ENCODE data around the gene PPP6R1. TPM values are rescaled to one million over a fixed set of nuclear protein-coding genes. Genes with fewer than 3 reads are reported as not detected.

The PPP6R1 gene
- total and polyA plus RNA-seq, 2 of the 13 experiments (the other 11 are each of a cell fraction or from before 2014, with no cell fraction given): 25.8 to 54.0 TPM

GRCh38 chr19:55216461-55217198 lies 42.2 kb downstream of the PPP6R1 start (continued):
- TF ChIP-seq, protein P1, sequence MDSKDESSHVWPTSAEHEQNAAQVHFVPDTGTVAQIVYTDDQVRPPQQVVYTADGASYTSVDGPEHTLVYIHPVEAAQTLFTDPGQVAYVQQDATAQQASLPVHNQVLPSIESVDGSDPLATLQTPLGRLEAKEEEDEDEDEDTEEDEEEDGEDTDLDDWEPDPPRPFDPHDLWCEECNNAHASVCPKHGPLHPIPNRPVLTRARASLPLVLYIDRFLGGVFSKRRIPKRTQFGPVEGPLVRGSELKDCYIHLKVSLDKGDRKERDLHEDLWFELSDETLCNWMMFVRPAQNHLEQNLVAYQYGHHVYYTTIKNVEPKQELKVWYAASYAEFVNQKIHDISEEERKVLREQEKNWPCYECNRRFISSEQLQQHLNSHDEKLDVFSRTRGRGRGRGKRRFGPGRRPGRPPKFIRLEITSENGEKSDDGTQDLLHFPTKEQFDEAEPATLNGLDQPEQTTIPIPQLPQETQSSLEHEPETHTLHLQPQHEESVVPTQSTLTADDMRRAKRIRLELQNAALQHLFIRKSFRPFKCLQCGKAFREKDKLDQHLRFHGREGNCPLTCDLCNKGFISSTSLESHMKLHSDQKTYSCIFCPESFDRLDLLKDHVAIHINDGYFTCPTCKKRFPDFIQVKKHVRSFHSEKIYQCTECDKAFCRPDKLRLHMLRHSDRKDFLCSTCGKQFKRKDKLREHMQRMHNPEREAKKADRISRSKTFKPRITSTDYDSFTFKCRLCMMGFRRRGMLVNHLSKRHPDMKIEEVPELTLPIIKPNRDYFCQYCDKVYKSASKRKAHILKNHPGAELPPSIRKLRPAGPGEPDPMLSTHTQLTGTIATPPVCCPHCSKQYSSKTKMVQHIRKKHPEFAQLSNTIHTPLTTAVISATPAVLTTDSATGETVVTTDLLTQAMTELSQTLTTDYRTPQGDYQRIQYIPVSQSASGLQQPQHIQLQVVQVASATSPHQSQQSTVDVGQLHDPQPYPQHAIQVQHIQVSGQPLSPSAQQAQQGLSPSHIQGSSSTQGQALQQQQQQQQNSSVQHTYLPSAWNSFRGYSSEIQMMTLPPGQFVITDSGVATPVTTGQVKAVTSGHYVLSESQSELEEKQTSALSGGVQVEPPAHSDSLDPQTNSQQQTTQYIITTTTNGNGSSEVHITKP (CRISPR knock-in tag; IDR thresholded peaks at IDR 0.05; ENCODE audit: low read depth): peak; percentile 72
- TF ChIP-seq POLR2AphosphoS5 (IDR thresholded peaks at IDR 0.05; ENCODE audit: low read depth, low read length): peak; percentile 66; the same call in 1 of the 2 replicates
- TF ChIP-seq HOMEZ (CRISPR knock-in tag; IDR thresholded peaks at IDR 0.05; ENCODE audit: low read depth): peak; percentile 23
- TF ChIP-seq ZNF343 (CRISPR knock-in tag; IDR thresholded peaks at IDR 0.05): peak; percentile 61; the same call in 1 of the 2 replicates
- peak; percentile 60; the same call in 1 of the 2 replicates for TF ChIP-seq SNAPC2 (CRISPR knock-in tag; IDR thresholded peaks at IDR 0.05)
- 0 out of 2 replicates have a peak, but pooled peaks have one; percentile 35 for TF ChIP-seq GTF3A (CRISPR knock-in tag; conservative IDR thresholded peaks at IDR 0.05)
- TF ChIP-seq HNRNPK (IDR thresholded peaks at IDR 0.05; ENCODE audit: low read depth, low read length, poor library complexity, severe bottlenecking): no peak
- peak; percentile 99 for TF ChIP-seq TSC22D2 (CRISPR knock-in tag; IDR thresholded peaks at IDR 0.05; ENCODE audit: borderline replicate concordance)
- peak; percentile 87 for TF ChIP-seq ZNF879 (CRISPR knock-in tag; IDR thresholded peaks at IDR 0.05)
- peak; percentile 94 for TF ChIP-seq ZFP36L2 (CRISPR knock-in tag; IDR thresholded peaks at IDR 0.05)
- no peak for TF ChIP-seq ZNF562 (CRISPR knock-in tag; IDR thresholded peaks at IDR 0.05; ENCODE audit: borderline replicate concordance)
- peak; percentile 84 for TF ChIP-seq ZNF780A (CRISPR knock-in tag; IDR thresholded peaks at IDR 0.05)
- peak; percentile 87; the same call in 1 of the 2 replicates for TF ChIP-seq AKNA (CRISPR knock-in tag; IDR thresholded peaks at IDR 0.05; ENCODE audit: borderline replicate concordance)
- TF ChIP-seq SALL2 (CRISPR knock-in tag; IDR thresholded peaks at IDR 0.05): peak; percentile 88; the same call in 1 of the 2 replicates
- TF ChIP-seq, protein P2, sequence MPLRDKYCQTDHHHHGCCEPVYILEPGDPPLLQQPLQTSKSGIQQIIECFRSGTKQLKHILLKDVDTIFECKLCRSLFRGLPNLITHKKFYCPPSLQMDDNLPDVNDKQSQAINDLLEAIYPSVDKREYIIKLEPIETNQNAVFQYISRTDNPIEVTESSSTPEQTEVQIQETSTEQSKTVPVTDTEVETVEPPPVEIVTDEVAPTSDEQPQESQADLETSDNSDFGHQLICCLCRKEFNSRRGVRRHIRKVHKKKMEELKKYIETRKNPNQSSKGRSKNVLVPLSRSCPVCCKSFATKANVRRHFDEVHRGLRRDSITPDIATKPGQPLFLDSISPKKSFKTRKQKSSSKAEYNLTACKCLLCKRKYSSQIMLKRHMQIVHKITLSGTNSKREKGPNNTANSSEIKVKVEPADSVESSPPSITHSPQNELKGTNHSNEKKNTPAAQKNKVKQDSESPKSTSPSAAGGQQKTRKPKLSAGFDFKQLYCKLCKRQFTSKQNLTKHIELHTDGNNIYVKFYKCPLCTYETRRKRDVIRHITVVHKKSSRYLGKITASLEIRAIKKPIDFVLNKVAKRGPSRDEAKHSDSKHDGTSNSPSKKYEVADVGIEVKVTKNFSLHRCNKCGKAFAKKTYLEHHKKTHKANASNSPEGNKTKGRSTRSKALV (CRISPR knock-in tag; IDR thresholded peaks at IDR 0.05): peak; percentile 78; the same call in 1 of the 2 replicates
